WTC11 (cell line): ENCODE results near the gene GPR84. TPM values are rescaled to one million over a fixed set of nuclear protein-coding genes. Genes with fewer than 3 reads are reported as not detected.
A peak's percentile ranks its signal among the peaks of the same experiment; 100 is the strongest.

Experiments
- ATAC-seq: fragments of 200-7000 bp; cut with Tn5 transposase; 2 replicates; pipeline ENCODE4 v1.10.0; 2021; ENCODE audit warnings: mild to moderate bottlenecking, moderate library complexity
- CTCF ChIA-PET: fragments of 300-600 bp; sonication (Branson Sonifier 250); formaldehyde crosslinking; loops from one replicate; lab custom pipeline; 2021; ENCODE audit warnings: antibody characterized with exemption; lab: Charles Lee
- POLR2A ChIA-PET: fragments of 350-600 bp; sonication (Branson Sonifier 250); formaldehyde crosslinking; loops from one replicate; lab custom pipeline; 2021; ENCODE audit warnings: antibody characterized with exemption; lab: Charles Lee
- DNase-seq: peaks from one replicate; pipeline ENCODE4 v3.0.0; 2021; ENCODE audit warnings: low spot score
- H3K27ac Mint-ChIP-seq: 2 replicates; pipeline ENCODE4 v1.8.0; 2021; ENCODE audit warnings: mixed read lengths
- H3K27me3 Mint-ChIP-seq: 2 replicates; pipeline ENCODE4 v1.8.0; 2021; ENCODE audit warnings: low read depth, mild to moderate bottlenecking, moderate library complexity, mixed read lengths
- H3K36me3 Mint-ChIP-seq: 2 replicates; pipeline ENCODE4 v1.8.0; 2021; ENCODE audit warnings: mixed read lengths
- H3K4me1 Mint-ChIP-seq: 2 replicates; pipeline ENCODE4 v1.8.0; 2022; ENCODE audit warnings: mixed read lengths
- H3K4me3 Mint-ChIP-seq: 2 replicates; pipeline ENCODE4 v1.8.0; 2021; ENCODE audit warnings: mild to moderate bottlenecking, moderate library complexity, mixed read lengths
- H3K9me3 Mint-ChIP-seq: 2 replicates; pipeline ENCODE4 v1.8.0; 2021; ENCODE audit warnings: mixed read lengths
- EMX1 ChIP-seq: fragments of 250-450 bp; sonication (Bioruptor Pico); IDR thresholded peaks from 2 replicates; pipeline ENCODE4 v1.8.0; 2021; ENCODE audit warnings: mild to moderate bottlenecking
- ETV6 ChIP-seq: sonication (generic); formaldehyde crosslinking; IDR thresholded peaks from 2 replicates; pipeline ENCODE4 v1.8.1; 2022; ENCODE audit warnings: mild to moderate bottlenecking, missing genetic modification reagents
- GRHL2 ChIP-seq: fragments of 250-450 bp; sonication (Bioruptor Pico); IDR thresholded peaks from 2 replicates; pipeline ENCODE4 v1.8.0; 2022; ENCODE audit warnings: mild to moderate bottlenecking, moderate library complexity; ENCODE audit not compliant: insufficient replicate concordance, severe bottlenecking
- HMGA2 ChIP-seq: fragments of 250-450 bp; sonication (Bioruptor Pico); IDR thresholded peaks from 2 replicates; pipeline ENCODE4 v1.4.0; 2021; ENCODE audit warnings: mild to moderate bottlenecking, moderate library complexity
- IRF2 ChIP-seq: sonication (generic); formaldehyde crosslinking; IDR thresholded peaks from 2 replicates; pipeline ENCODE4 v1.8.0; 2022; ENCODE audit warnings: low read depth, missing genetic modification reagents, borderline replicate concordance
- SMAD3 ChIP-seq: sonication (generic); formaldehyde crosslinking; IDR thresholded peaks from 2 replicates; pipeline ENCODE4 v1.8.0; 2022; ENCODE audit warnings: missing genetic modification reagents, mild to moderate bottlenecking, borderline replicate concordance
- ZNF671 ChIP-seq: fragments of 250-450 bp; sonication (Bioruptor Pico); IDR thresholded peaks from 2 replicates; pipeline ENCODE4 v1.8.0; 2021; ENCODE audit warnings: mild to moderate bottlenecking
- total RNA-seq: library from RNA; stranded (reverse); gene quantifications from 3 replicates; pipeline ENCODE4 v1.2.3, GENCODE V29; 2021
- TF ChIP-seq, protein P1 (sequence below): sonication (generic); formaldehyde crosslinking; IDR thresholded peaks from 2 replicates; pipeline ENCODE4 v1.8.1; 2022; ENCODE audit warnings: mild to moderate bottlenecking, missing genetic modification reagents, moderate library complexity, borderline replicate concordance
- TF ChIP-seq, protein P2 (sequence below): sonication (generic); formaldehyde crosslinking; IDR thresholded peaks from 2 replicates; pipeline ENCODE4 v1.8.1; 2023; ENCODE audit warnings: mild to moderate bottlenecking, missing genetic modification reagents
- TF ChIP-seq, protein P3 (sequence below): sonication (generic); formaldehyde crosslinking; IDR thresholded peaks from 2 replicates; pipeline ENCODE4 v1.8.1; 2023; ENCODE audit warnings: mild to moderate bottlenecking, missing genetic modification reagents, moderate library complexity
- TF ChIP-seq, protein P4 (sequence below): sonication (generic); formaldehyde crosslinking; IDR thresholded peaks from 2 replicates; pipeline ENCODE4 v1.8.0; 2022; ENCODE audit warnings: mild to moderate bottlenecking, missing genetic modification reagents
- TF ChIP-seq, protein P5 (sequence below): sonication (generic); formaldehyde crosslinking; IDR thresholded peaks from 2 replicates; pipeline ENCODE4 v1.8.0; 2022; ENCODE audit warnings: mild to moderate bottlenecking, missing genetic modification reagents
- TF ChIP-seq, protein P6 (sequence below): sonication (generic); formaldehyde crosslinking; IDR thresholded peaks from 2 replicates; pipeline ENCODE4 v1.8.1; 2023; ENCODE audit warnings: mild to moderate bottlenecking, missing genetic modification reagents
- TF ChIP-seq, protein P7 (sequence below): sonication (generic); formaldehyde crosslinking; IDR thresholded peaks from 2 replicates; pipeline ENCODE4 v1.8.1; 2023; ENCODE audit warnings: mild to moderate bottlenecking, missing genetic modification reagents, moderate library complexity
- TF ChIP-seq, protein P8 (sequence below): sonication (generic); formaldehyde crosslinking; IDR thresholded peaks from 2 replicates; pipeline ENCODE4 v1.8.1; 2023; ENCODE audit warnings: mild to moderate bottlenecking, missing genetic modification reagents, borderline replicate concordance

Gene GPR84
- total RNA-seq, 1 experiment from 2014 or later: 0.13 TPM

DNA sequence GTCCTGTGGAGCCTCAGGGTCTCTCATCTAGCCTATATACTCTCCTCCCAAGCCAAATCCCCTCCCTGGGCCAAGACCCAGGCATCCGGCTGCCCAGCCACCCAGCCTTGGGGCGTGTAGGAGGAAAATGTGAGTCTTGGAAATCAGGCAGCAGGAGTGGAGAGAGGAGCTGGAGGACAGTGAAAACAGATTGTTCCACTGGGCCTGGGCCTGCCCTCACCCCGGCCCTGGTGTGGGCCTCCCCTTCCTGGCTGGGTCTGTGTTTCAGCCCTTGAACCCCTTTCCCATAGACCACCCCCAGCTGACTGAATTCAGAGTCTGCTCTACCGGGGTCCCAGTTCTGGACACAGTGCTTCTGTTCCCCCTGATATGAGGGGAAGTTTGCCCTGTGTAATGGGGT is 48.1 kb upstream of the GPR84 start (continued):
- TF ChIP-seq, protein P1, sequence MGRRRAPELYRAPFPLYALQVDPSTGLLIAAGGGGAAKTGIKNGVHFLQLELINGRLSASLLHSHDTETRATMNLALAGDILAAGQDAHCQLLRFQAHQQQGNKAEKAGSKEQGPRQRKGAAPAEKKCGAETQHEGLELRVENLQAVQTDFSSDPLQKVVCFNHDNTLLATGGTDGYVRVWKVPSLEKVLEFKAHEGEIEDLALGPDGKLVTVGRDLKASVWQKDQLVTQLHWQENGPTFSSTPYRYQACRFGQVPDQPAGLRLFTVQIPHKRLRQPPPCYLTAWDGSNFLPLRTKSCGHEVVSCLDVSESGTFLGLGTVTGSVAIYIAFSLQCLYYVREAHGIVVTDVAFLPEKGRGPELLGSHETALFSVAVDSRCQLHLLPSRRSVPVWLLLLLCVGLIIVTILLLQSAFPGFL: no peak
- TF ChIP-seq, protein P2, sequence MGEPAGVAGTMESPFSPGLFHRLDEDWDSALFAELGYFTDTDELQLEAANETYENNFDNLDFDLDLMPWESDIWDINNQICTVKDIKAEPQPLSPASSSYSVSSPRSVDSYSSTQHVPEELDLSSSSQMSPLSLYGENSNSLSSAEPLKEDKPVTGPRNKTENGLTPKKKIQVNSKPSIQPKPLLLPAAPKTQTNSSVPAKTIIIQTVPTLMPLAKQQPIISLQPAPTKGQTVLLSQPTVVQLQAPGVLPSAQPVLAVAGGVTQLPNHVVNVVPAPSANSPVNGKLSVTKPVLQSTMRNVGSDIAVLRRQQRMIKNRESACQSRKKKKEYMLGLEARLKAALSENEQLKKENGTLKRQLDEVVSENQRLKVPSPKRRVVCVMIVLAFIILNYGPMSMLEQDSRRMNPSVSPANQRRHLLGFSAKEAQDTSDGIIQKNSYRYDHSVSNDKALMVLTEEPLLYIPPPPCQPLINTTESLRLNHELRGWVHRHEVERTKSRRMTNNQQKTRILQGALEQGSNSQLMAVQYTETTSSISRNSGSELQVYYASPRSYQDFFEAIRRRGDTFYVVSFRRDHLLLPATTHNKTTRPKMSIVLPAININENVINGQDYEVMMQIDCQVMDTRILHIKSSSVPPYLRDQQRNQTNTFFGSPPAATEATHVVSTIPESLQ (CRISPR knock-in tag): no peak
- no peak for TF ChIP-seq EMX1 (CRISPR knock-in tag)
- no peak for TF ChIP-seq HMGA2 (CRISPR knock-in tag)

DNA sequence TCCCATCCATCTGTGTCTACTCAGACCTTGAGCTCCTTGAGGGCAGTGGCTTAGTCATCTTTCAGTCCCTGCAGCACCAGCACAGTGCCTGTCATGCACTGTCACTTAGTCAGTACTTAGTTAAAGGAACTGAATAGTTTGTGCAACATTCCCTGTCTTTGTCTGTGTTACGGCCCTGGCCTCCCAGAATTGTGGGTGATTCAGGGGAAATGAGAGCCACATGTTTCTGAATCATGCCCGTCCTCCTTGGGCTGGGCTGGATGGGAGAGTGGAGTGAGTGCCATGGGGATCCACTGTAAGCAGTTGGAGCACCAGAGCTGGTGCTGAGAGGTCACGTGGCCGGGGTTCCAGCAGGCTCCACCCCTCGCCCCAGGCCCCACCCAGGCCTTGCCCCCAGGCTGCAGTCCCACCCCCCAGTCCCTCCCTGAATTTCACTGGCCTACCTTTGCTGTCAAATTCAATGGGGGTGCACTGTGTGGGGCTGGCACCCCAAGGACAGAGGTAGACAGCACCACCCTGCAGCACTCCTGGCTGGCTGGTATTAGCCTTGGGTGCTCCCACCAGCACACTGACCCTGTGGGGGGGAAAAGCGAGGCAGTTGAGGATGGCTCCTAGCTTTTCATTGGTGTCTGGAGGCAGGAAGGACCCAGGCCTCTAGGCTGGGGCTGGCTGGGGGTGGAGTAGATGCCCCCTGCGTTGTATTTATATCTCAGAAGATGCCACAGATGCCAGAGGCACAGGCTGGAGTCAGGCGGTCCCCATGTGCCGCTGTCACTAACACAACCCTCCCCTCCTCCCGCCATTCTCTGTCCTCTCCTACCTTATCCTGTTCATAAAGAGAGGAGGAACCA is 47.3 kb upstream of the GPR84 start:
- no peaks in the 10 kb centered on the region for H3K9me3 Mint-ChIP-seq
- TF ChIP-seq GRHL2 (CRISPR knock-in tag): no peak
- TF ChIP-seq, protein P3, sequence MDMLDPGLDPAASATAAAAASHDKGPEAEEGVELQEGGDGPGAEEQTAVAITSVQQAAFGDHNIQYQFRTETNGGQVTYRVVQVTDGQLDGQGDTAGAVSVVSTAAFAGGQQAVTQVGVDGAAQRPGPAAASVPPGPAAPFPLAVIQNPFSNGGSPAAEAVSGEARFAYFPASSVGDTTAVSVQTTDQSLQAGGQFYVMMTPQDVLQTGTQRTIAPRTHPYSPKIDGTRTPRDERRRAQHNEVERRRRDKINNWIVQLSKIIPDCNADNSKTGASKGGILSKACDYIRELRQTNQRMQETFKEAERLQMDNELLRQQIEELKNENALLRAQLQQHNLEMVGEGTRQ: peak; percentile 91
- TF ChIP-seq, protein P4, sequence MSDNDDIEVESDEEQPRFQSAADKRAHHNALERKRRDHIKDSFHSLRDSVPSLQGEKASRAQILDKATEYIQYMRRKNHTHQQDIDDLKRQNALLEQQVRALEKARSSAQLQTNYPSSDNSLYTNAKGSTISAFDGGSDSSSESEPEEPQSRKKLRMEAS (CRISPR knock-in tag): no peak
- TF ChIP-seq, protein P5, sequence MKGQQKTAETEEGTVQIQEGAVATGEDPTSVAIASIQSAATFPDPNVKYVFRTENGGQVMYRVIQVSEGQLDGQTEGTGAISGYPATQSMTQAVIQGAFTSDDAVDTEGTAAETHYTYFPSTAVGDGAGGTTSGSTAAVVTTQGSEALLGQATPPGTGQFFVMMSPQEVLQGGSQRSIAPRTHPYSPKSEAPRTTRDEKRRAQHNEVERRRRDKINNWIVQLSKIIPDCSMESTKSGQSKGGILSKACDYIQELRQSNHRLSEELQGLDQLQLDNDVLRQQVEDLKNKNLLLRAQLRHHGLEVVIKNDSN (CRISPR knock-in tag): peak; percentile 86
- TF ChIP-seq ETV6 (CRISPR knock-in tag): no peak
- TF ChIP-seq, protein P6, sequence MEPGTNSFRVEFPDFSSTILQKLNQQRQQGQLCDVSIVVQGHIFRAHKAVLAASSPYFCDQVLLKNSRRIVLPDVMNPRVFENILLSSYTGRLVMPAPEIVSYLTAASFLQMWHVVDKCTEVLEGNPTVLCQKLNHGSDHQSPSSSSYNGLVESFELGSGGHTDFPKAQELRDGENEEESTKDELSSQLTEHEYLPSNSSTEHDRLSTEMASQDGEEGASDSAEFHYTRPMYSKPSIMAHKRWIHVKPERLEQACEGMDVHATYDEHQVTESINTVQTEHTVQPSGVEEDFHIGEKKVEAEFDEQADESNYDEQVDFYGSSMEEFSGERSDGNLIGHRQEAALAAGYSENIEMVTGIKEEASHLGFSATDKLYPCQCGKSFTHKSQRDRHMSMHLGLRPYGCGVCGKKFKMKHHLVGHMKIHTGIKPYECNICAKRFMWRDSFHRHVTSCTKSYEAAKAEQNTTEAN (CRISPR knock-in tag): no peak
- TF ChIP-seq, protein P7, sequence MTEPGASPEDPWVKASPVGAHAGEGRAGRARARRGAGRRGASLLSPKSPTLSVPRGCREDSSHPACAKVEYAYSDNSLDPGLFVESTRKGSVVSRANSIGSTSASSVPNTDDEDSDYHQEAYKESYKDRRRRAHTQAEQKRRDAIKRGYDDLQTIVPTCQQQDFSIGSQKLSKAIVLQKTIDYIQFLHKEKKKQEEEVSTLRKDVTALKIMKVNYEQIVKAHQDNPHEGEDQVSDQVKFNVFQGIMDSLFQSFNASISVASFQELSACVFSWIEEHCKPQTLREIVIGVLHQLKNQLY (CRISPR knock-in tag): no peak
- TF ChIP-seq, protein P8, sequence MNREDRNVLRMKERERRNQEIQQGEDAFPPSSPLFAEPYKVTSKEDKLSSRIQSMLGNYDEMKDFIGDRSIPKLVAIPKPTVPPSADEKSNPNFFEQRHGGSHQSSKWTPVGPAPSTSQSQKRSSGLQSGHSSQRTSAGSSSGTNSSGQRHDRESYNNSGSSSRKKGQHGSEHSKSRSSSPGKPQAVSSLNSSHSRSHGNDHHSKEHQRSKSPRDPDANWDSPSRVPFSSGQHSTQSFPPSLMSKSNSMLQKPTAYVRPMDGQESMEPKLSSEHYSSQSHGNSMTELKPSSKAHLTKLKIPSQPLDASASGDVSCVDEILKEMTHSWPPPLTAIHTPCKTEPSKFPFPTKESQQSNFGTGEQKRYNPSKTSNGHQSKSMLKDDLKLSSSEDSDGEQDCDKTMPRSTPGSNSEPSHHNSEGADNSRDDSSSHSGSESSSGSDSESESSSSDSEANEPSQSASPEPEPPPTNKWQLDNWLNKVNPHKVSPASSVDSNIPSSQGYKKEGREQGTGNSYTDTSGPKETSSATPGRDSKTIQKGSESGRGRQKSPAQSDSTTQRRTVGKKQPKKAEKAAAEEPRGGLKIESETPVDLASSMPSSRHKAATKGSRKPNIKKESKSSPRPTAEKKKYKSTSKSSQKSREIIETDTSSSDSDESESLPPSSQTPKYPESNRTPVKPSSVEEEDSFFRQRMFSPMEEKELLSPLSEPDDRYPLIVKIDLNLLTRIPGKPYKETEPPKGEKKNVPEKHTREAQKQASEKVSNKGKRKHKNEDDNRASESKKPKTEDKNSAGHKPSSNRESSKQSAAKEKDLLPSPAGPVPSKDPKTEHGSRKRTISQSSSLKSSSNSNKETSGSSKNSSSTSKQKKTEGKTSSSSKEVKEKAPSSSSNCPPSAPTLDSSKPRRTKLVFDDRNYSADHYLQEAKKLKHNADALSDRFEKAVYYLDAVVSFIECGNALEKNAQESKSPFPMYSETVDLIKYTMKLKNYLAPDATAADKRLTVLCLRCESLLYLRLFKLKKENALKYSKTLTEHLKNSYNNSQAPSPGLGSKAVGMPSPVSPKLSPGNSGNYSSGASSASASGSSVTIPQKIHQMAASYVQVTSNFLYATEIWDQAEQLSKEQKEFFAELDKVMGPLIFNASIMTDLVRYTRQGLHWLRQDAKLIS: no peak
- no peak for TF ChIP-seq ZNF671 (CRISPR knock-in tag)
- no peak for TF ChIP-seq IRF2 (CRISPR knock-in tag)
- no peak for TF ChIP-seq SMAD3 (CRISPR knock-in tag)
- TF ChIP-seq, all 79 proteins: peak for 2
- ATAC-seq (peak; percentile 91), DNase-seq (peak; percentile 59)
- Mint-ChIP-seq H3K36me3 (peaks cover 9% of the 10 kb centered on the region; the same call in 1 of the 2 replicates), H3K27ac (no peak overlapping the region; the same call in 1 of the 2 replicates), H3K4me1 (peaks cover 13% of the 10 kb centered on the region), H3K4me3 (no peak overlapping the region), H3K27me3 (peaks cover 7% of the 10 kb centered on the region)
- ChIA-PET POLR2A (interaction anchor here (1.5 to 1.8 kb wide), 2 partner anchors 12 to 15 kb away, joined by 3 to 4 read pairs; no protein-coding TSS in a partner anchor), CTCF (interaction anchor here (0.9 to 6.5 kb wide), 8 partner anchors 9 to 32 kb away, joined by 3 to 78 read pairs (median 6); no protein-coding TSS in a partner anchor)
